Measurements from ENCODE around the gene KCNMB2. TPM values are rescaled to one million over a fixed set of nuclear protein-coding genes. Genes with fewer than 3 reads are reported as not detected.

Gene KCNMB2
- total RNA-seq, 6 donors from 2014 or later, result 0.51 to 3.0 (median 1.1) TPM; not detected in 3

DNA sequence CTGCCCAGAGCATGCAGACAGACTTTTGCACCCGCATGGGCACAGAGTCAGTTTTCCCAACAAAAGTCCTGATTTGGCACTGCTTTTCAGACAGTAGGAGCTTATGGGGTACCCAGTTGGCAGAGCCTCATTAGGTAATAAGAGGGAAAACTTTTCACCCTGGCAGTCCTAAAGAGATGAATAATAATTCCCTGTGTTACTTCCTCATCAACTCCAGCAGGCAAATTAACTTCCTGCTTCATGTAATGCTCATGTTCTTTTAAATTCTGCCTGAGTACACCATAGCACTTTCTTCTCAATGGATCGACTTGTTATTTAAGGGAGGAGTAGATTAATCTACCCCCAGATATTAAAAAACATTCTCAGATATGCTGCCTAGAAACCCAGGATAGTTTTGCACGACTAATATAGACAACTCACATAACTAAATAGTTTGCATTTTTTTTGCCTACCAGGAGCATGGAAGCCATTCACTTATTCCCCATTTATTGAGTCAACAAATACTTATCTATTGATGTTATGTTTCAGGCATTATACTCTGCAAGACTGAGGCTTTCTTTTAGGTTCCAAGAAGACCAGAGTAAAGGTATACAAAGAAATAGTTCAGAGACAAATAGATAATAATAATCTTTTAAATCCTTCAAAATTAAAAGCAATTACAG, 214.5 kb downstream of the KCNMB2 start:
- Histone ChIP-seq H3K4me1 (no peaks in the 10 kb centered on the region), H3K4me3 (no peak overlapping the region), H3K9me3 (peaks cover 0 to 5% (median 2%) of the 10 kb centered on the region in 4 donors), H3K27ac (no peak overlapping the region), H3K27me3 (no peaks in the 10 kb centered on the region), H3K36me3 (no peaks in the 10 kb centered on the region)
- WGBS, 2 donors, result 69 to 70% methylated on average over 3 of the region's 3 CpGs
- TF ChIP-seq POLR2A (IDR thresholded peaks at IDR 0.05), result no peak
- no peak for TF ChIP-seq EP300 (IDR thresholded peaks at IDR 0.05)
- TF ChIP-seq, protein P1, sequence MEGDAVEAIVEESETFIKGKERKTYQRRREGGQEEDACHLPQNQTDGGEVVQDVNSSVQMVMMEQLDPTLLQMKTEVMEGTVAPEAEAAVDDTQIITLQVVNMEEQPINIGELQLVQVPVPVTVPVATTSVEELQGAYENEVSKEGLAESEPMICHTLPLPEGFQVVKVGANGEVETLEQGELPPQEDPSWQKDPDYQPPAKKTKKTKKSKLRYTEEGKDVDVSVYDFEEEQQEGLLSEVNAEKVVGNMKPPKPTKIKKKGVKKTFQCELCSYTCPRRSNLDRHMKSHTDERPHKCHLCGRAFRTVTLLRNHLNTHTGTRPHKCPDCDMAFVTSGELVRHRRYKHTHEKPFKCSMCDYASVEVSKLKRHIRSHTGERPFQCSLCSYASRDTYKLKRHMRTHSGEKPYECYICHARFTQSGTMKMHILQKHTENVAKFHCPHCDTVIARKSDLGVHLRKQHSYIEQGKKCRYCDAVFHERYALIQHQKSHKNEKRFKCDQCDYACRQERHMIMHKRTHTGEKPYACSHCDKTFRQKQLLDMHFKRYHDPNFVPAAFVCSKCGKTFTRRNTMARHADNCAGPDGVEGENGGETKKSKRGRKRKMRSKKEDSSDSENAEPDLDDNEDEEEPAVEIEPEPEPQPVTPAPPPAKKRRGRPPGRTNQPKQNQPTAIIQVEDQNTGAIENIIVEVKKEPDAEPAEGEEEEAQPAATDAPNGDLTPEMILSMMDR (IDR thresholded peaks at IDR 0.05), result no peak
- no peak for TF ChIP-seq POLR2AphosphoS5 (IDR thresholded peaks at IDR 0.05)
- no peak for ATAC-seq (ENCODE audit: low FRiP score in 2 of 2)
- no peak for DNase-seq

DNA sequence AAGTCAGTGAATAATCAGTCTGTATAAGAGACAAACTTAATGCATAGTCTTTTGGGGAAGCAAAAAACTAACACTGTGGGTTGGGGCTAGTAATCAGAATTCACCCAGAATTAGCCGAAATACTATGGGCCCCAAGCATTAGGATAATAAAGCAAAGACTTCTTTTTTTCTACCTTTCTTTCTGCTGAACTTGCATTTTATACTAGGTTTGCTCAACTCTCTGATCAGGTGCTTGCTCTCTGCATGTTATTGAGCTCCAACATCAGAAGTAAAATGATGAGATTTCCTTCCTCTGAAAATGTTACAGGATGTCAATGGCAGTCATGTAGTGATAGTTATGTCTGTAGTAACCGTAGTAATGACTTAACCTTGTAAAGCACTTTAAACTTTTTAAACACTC, 216.6 kb downstream of the KCNMB2 start:
- H3K4me1 ChIP-seq, result no peaks in the 10 kb centered on the region
- H3K27me3 ChIP-seq, result no peaks in the 10 kb centered on the region
- H3K9me3 ChIP-seq, result no peaks in the 10 kb centered on the region
- WGBS, 2 donors, result 80 to 87% methylated on average over 2 of the region's 2 CpGs
- H3K4me3 ChIP-seq, result no peak overlapping the region
- no peak overlapping the region for H3K27ac ChIP-seq
- DNase-seq, result no peak
- no peak for ATAC-seq (ENCODE audit: low FRiP score in 2 of 2)
- TF ChIP-seq EP300 (IDR thresholded peaks at IDR 0.05) (no peak), POLR2A (IDR thresholded peaks at IDR 0.05) (no peak), POLR2AphosphoS5 (IDR thresholded peaks at IDR 0.05) (no peak)
- TF ChIP-seq, protein P1 (IDR thresholded peaks at IDR 0.05), result no peak
- H3K36me3 ChIP-seq, result no peaks in the 10 kb centered on the region

DNA sequence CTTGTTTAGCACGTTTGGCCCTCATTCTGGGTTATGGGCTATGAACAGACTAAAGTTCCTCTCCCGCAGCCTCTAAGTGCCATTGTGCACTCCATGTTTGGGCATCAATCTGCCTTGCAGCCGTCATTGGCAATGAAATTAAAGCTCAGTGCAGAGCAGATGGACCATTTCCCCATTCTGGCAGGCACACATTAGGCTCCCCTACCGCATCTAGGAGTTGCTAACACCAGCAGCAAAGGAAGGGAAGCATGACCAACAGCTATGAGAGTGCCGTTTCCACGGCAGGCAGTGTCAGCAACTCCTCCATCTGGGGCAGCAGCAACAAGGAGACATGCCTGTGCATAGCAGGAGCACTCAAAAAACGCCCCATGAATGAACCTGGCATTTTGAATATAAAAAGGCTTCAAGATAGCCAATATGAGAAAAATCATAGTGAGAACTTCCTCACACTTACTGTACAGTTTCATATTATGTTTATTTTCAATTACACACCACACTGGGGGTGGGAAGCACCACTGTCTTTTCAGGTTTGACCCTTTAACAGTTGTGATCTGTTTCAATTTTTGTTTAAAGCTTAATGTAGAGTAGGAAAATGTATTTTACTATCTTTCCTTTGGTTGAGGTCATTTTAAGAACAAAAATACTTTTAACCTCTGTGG, 218.7 kb downstream of the KCNMB2 start:
- no peak for TF ChIP-seq POLR2A (IDR thresholded peaks at IDR 0.05)
- TF ChIP-seq EP300 (IDR thresholded peaks at IDR 0.05), result no peak
- TF ChIP-seq POLR2AphosphoS5 (IDR thresholded peaks at IDR 0.05), result no peak
- TF ChIP-seq, protein P1 (IDR thresholded peaks at IDR 0.05), result no peak
- H3K27me3 ChIP-seq, result no peaks in the 10 kb centered on the region
- no peak overlapping the region for H3K4me3 ChIP-seq
- H3K27ac ChIP-seq, result no peak overlapping the region
- no peak for ATAC-seq (ENCODE audit: low FRiP score in 2 of 2)
- H3K36me3 ChIP-seq, result no peaks in the 10 kb centered on the region
- 61 to 76% methylated on average over 7 of the region's 7 CpGs for WGBS, 2 donors
- H3K9me3 ChIP-seq, result no peaks in the 10 kb centered on the region
- DNase-seq, result no peak
- H3K4me1 ChIP-seq, result no peaks in the 10 kb centered on the region

DNA sequence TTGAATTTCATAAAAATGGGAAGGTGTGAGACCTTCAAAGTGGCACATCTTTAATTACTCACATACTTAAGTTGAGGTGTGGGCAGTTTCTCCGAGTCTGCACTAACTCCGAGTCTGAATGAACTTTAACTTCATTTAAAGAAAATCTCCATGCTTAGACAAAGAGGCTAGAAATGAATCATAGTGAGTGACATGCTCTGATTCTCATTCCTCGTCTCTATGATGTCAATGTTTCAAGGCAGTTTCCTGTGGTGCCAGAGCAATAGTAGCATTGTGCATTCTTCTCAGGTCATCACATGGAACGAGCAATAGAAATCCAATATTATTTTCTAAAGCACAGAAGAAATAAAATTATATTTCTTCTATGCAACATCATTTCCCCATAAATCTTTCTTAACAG, 224.8 kb downstream of the KCNMB2 start:
- Histone ChIP-seq H3K27me3 (no peaks in the 10 kb centered on the region), H3K36me3 (no peaks in the 10 kb centered on the region), H3K4me1 (no peaks in the 10 kb centered on the region), H3K9me3 (no peaks in the 10 kb centered on the region), H3K4me3 (no peak overlapping the region), H3K27ac (no peak overlapping the region)
- TF ChIP-seq POLR2AphosphoS5 (IDR thresholded peaks at IDR 0.05) (no peak), EP300 (IDR thresholded peaks at IDR 0.05) (no peak), POLR2A (IDR thresholded peaks at IDR 0.05) (no peak)
- TF ChIP-seq, protein P1 (IDR thresholded peaks at IDR 0.05), result no peak
- WGBS, 2 donors, result 74 to 88% methylated on average over 4 of the region's 4 CpGs
- ATAC-seq (ENCODE audit: low FRiP score in 2 of 2) (no peak), DNase-seq (no peak)

All from upper lobe of left lung (tissue), 6 donors.